ENCODE data around the gene PFN3. TPM values are rescaled to one million over a fixed set of nuclear protein-coding genes. Genes with fewer than 3 reads are reported as not detected.

The PFN3 gene
- total and polyA plus RNA-seq, 2 experiments from 2014 or later, result 1.9 to 2.0 TPM

DNA sequence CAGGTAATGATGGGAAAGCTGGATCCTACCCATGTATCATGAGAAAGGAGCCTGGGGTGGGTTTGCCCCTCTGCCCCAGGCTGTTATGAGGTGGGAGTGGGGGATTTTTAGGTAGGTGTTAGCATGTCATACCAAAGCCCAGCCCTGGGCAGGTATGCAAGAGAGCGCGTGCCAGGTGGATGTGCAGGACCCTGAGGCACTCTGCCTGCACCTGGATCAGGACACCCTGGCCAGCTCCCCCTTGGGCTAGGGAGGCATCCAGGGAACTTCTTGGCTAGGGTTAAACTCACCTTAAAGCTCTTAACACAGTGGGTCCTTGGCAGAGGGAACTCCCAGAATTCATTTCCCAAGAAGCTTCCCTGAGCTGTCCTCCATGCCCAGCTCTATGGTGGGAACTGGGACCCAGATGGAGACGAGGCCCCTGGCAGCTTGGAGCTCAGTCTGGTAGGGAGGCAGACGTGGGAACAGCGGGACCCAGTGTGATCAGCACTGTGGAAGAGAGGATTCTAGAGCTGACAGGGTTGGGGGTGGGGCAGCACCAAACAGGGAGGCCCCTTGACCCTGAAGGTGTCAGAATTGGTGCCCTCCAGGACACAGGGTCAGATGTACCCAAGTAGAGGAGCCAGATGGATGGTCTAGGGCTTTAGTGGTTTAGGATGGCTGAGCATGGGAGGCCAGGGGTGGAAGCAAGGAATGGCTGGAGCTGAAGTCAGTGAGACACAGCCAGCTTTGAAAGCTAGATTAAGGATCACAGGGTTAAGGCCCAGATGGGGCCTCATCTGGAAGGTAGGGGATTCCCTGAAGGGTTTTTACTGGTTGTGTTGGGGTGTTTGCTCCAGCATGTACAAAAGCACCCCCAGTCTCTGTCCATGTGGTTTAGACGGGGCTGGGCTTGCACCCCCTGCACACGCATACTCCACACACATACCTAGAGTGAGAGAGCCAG is 43.9 kb upstream of the PFN3 start:
- H3K4me3 ChIP-seq, result no peak overlapping the region
- H3K4me3 Mint-ChIP-seq, result peak overlapping the region; percentile 67; the same call in 2 of the 3 replicates
- TF ChIP-seq EZH2phosphoT487 (IDR thresholded peaks at IDR 0.05; ENCODE audit: unreplicated experiment), result no peak
- TF ChIP-seq, protein P1, sequence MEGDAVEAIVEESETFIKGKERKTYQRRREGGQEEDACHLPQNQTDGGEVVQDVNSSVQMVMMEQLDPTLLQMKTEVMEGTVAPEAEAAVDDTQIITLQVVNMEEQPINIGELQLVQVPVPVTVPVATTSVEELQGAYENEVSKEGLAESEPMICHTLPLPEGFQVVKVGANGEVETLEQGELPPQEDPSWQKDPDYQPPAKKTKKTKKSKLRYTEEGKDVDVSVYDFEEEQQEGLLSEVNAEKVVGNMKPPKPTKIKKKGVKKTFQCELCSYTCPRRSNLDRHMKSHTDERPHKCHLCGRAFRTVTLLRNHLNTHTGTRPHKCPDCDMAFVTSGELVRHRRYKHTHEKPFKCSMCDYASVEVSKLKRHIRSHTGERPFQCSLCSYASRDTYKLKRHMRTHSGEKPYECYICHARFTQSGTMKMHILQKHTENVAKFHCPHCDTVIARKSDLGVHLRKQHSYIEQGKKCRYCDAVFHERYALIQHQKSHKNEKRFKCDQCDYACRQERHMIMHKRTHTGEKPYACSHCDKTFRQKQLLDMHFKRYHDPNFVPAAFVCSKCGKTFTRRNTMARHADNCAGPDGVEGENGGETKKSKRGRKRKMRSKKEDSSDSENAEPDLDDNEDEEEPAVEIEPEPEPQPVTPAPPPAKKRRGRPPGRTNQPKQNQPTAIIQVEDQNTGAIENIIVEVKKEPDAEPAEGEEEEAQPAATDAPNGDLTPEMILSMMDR (conservative IDR thresholded peaks at IDR 0.05; ENCODE audit: low read depth in 2 of 2), result no peak
- TF ChIP-seq, protein P2, sequence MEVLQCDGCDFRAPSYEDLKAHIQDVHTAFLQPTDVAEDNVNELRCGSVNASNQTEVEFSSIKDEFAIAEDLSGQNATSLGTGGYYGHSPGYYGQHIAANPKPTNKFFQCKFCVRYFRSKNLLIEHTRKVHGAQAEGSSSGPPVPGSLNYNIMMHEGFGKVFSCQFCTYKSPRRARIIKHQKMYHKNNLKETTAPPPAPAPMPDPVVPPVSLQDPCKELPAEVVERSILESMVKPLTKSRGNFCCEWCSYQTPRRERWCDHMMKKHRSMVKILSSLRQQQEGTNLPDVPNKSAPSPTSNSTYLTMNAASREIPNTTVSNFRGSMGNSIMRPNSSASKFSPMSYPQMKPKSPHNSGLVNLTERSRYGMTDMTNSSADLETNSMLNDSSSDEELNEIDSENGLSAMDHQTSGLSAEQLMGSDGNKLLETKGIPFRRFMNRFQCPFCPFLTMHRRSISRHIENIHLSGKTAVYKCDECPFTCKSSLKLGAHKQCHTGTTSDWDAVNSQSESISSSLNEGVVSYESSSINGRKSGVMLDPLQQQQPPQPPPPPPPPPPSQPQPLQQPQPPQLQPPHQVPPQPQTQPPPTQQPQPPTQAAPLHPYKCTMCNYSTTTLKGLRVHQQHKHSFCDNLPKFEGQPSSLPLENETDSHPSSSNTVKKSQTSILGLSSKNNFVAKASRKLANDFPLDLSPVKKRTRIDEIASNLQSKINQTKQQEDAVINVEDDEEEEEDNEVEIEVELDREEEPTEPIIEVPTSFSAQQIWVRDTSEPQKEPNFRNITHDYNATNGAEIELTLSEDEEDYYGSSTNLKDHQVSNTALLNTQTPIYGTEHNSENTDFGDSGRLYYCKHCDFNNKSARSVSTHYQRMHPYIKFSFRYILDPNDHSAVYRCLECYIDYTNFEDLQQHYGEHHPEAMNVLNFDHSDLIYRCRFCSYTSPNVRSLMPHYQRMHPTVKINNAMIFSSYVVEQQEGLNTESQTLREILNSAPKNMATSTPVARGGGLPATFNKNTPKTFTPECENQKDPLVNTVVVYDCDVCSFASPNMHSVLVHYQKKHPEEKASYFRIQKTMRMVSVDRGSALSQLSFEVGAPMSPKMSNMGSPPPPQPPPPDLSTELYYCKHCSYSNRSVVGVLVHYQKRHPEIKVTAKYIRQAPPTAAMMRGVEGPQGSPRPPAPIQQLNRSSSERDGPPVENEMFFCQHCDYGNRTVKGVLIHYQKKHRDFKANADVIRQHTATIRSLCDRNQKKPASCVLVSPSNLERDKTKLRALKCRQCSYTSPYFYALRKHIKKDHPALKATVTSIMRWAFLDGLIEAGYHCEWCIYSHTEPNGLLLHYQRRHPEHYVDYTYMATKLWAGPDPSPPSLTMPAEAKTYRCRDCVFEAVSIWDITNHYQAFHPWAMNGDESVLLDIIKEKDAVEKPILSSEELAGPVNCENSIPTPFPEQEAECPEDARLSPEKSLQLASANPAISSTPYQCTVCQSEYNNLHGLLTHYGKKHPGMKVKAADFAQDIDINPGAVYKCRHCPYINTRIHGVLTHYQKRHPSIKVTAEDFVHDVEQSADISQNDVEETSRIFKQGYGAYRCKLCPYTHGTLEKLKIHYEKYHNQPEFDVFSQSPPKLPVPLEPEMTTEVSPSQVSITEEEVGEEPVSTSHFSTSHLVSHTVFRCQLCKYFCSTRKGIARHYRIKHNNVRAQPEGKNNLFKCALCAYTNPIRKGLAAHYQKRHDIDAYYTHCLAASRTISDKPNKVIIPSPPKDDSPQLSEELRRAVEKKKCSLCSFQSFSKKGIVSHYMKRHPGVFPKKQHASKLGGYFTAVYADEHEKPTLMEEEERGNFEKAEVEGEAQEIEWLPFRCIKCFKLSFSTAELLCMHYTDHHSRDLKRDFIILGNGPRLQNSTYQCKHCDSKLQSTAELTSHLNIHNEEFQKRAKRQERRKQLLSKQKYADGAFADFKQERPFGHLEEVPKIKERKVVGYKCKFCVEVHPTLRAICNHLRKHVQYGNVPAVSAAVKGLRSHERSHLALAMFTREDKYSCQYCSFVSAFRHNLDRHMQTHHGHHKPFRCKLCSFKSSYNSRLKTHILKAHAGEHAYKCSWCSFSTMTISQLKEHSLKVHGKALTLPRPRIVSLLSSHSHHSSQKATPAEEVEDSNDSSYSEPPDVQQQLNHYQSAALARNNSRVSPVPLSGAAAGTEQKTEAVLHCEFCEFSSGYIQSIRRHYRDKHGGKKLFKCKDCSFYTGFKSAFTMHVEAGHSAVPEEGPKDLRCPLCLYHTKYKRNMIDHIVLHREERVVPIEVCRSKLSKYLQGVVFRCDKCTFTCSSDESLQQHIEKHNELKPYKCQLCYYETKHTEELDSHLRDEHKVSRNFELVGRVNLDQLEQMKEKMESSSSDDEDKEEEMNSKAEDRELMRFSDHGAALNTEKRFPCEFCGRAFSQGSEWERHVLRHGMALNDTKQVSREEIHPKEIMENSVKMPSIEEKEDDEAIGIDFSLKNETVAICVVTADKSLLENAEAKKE (CRISPR knock-in tag; IDR thresholded peaks at IDR 0.05), result no peak
- no peak for TF ChIP-seq EZH2 (IDR thresholded peaks at IDR 0.05; ENCODE audit: low read depth, unreplicated experiment)
- TF ChIP-seq ZNF114 (CRISPR knock-in tag; IDR thresholded peaks at IDR 0.05), result no peak
- TF ChIP-seq, protein P3, sequence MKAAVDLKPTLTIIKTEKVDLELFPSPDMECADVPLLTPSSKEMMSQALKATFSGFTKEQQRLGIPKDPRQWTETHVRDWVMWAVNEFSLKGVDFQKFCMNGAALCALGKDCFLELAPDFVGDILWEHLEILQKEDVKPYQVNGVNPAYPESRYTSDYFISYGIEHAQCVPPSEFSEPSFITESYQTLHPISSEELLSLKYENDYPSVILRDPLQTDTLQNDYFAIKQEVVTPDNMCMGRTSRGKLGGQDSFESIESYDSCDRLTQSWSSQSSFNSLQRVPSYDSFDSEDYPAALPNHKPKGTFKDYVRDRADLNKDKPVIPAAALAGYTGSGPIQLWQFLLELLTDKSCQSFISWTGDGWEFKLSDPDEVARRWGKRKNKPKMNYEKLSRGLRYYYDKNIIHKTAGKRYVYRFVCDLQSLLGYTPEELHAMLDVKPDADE (IDR thresholded peaks at IDR 0.05), result no peak
- TF ChIP-seq CREB1 (CRISPR knock-in tag; IDR thresholded peaks at IDR 0.05; ENCODE audit: low read depth), result no peak
- TF ChIP-seq POLR2AphosphoS5 (IDR thresholded peaks at IDR 0.05; ENCODE audit: low read depth), result no peak; the same call in 1 of the 2 replicates
- no peak for TF ChIP-seq ZNF331 (CRISPR knock-in tag; IDR thresholded peaks at IDR 0.05; ENCODE audit: low read depth)
- no peak for TF ChIP-seq JUNB (IDR thresholded peaks at IDR 0.05; ENCODE audit: unreplicated experiment)
- TF ChIP-seq, protein P4, sequence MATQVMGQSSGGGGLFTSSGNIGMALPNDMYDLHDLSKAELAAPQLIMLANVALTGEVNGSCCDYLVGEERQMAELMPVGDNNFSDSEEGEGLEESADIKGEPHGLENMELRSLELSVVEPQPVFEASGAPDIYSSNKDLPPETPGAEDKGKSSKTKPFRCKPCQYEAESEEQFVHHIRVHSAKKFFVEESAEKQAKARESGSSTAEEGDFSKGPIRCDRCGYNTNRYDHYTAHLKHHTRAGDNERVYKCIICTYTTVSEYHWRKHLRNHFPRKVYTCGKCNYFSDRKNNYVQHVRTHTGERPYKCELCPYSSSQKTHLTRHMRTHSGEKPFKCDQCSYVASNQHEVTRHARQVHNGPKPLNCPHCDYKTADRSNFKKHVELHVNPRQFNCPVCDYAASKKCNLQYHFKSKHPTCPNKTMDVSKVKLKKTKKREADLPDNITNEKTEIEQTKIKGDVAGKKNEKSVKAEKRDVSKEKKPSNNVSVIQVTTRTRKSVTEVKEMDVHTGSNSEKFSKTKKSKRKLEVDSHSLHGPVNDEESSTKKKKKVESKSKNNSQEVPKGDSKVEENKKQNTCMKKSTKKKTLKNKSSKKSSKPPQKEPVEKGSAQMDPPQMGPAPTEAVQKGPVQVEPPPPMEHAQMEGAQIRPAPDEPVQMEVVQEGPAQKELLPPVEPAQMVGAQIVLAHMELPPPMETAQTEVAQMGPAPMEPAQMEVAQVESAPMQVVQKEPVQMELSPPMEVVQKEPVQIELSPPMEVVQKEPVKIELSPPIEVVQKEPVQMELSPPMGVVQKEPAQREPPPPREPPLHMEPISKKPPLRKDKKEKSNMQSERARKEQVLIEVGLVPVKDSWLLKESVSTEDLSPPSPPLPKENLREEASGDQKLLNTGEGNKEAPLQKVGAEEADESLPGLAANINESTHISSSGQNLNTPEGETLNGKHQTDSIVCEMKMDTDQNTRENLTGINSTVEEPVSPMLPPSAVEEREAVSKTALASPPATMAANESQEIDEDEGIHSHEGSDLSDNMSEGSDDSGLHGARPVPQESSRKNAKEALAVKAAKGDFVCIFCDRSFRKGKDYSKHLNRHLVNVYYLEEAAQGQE (IDR thresholded peaks at IDR 0.05; ENCODE audit: unreplicated experiment), result no peak
- TF ChIP-seq STAT1 (IDR thresholded peaks at IDR 0.05; ENCODE audit: unreplicated experiment), result no peak
- no peak for TF ChIP-seq NANOG (IDR thresholded peaks at IDR 0.05; ENCODE audit: borderline replicate concordance)
- H3K79me2 ChIP-seq (replicated peaks; ENCODE audit: insufficient read depth), result no peaks in the 10 kb centered on the region
- peaks cover 29% of the 10 kb centered on the region for H3F3A ChIP-seq (replicated peaks; ENCODE audit: low read depth)
- H3K27me3 ChIP-seq (ENCODE audit: insufficient read depth), result peaks cover 37% of the 10 kb centered on the region
- no peak overlapping the region for H2AFZ ChIP-seq
- ATAC-seq (no peak), DNase-seq (ENCODE audit: low spot score) (no peak)
- H3K9me3 Mint-ChIP-seq, result peaks cover 3% of the 10 kb centered on the region; the same call in 1 of the 3 replicates
- peak overlapping the region; percentile 26; the same call in 1 of the 2 replicates for H3K4me2 ChIP-seq
- H3K4me1 ChIP-seq (ENCODE audit: insufficient read depth), result peaks cover 26% of the 10 kb centered on the region
- H3K4me1 Mint-ChIP-seq, result peaks cover 43% of the 10 kb centered on the region
- peaks cover 18% of the 10 kb centered on the region for H3K36me3 Mint-ChIP-seq (ENCODE audit: low read depth)
- peaks cover 44% of the 10 kb centered on the region for H3K27me3 Mint-ChIP-seq (ENCODE audit: insufficient read depth, low read depth, poor library complexity)
- no peaks in the 10 kb centered on the region for H3K9me2 ChIP-seq (ENCODE audit: insufficient read depth)
- no peak overlapping the region for H3K27ac Mint-ChIP-seq
- no peaks in the 10 kb centered on the region; the same call in 1 of the 2 replicates for H4K20me1 ChIP-seq (replicated peaks; ENCODE audit: insufficient read depth)
- H3K27ac ChIP-seq (ENCODE audit: low read depth), result no peak overlapping the region
- no peaks in the 10 kb centered on the region for H3K36me3 ChIP-seq (ENCODE audit: insufficient read depth)

All from GM23338 (cell line).